ENCODE measurements around the gene OR2S2.
A peak's percentile ranks its signal among the peaks of the same experiment; 100 is the strongest.

Gene OR2S2

DNA sequence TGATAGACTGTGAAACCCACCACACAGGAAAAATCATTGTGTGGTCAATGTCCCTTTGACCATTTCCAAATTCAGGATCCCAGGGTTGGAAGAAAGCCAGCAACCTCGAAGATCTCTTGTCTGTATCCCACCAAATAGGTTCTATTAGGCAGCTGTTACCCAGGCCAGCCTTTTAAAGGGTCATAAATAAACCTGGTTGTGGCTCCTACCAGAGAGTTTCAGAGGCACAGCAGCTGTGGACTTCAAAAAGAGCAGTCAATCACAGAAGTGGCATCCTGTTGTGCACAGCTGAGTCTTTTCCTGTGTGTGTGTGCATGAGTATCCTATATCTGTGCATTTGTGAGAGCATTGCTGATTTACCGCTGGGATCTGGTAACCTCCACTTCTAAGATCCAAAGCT is 23.7 kb upstream of the OR2S2 start:
- TF ChIP-seq, protein P1, sequence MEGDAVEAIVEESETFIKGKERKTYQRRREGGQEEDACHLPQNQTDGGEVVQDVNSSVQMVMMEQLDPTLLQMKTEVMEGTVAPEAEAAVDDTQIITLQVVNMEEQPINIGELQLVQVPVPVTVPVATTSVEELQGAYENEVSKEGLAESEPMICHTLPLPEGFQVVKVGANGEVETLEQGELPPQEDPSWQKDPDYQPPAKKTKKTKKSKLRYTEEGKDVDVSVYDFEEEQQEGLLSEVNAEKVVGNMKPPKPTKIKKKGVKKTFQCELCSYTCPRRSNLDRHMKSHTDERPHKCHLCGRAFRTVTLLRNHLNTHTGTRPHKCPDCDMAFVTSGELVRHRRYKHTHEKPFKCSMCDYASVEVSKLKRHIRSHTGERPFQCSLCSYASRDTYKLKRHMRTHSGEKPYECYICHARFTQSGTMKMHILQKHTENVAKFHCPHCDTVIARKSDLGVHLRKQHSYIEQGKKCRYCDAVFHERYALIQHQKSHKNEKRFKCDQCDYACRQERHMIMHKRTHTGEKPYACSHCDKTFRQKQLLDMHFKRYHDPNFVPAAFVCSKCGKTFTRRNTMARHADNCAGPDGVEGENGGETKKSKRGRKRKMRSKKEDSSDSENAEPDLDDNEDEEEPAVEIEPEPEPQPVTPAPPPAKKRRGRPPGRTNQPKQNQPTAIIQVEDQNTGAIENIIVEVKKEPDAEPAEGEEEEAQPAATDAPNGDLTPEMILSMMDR (IDR thresholded peaks at IDR 0.05; ENCODE audit: low read depth, low read length, missing control alignments), result no peak
- no peak overlapping the region for H3K27ac ChIP-seq
- H3K4me3 ChIP-seq (ENCODE audit: low read depth, low read length), result no peak overlapping the region
- H3K27me3 ChIP-seq (replicated peaks), result no peaks in the 10 kb centered on the region
- no peaks in the 10 kb centered on the region for H3K36me3 ChIP-seq (replicated peaks)
- DNase-seq, result no peak
- in situ Hi-C loops (cut with HindIII; ENCODE audit: low pct_ligation_motif_present, low sequenced_read_pairs), result no loop called here

DNA sequence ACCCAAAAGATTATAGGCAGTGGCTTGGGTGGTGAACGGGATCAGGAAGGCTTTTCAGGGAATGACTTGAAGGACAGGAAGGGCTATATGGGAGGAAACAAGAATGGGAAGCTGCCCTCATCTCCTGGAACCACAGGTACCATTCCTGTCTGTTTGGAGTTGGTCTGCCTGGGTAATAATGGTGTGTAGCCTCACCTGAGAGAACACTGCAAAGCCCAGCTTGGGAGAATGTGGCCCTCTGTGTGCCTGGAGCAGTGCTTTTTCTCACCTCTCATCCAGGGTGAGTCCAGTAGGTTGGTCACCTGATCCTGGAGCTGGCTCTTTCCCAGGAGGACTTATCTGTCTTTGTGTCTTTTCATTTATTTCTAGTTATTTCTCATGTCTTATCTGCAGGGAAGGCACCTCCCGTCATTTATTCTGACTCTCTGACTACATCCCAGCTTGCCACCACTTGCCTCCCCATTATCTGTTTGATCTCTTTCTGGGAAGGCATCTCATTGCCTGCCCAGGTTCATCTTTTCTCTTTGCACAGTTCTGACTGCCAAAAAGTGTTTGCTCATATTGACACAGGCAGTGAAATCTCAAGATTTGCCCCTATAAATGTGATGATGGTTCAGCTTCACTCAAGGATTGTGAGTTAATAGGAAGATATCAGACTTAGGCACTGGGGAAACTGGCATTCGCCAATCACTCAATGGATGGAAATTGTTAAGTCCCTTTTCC is 22.5 kb upstream of the OR2S2 start:
- in situ Hi-C loops (cut with HindIII; ENCODE audit: low pct_ligation_motif_present, low sequenced_read_pairs), result no loop called here
- no peak overlapping the region for H3K4me3 ChIP-seq (ENCODE audit: low read depth, low read length)
- TF ChIP-seq, protein P1 (IDR thresholded peaks at IDR 0.05; ENCODE audit: low read depth, low read length, missing control alignments), result no peak
- no peaks in the 10 kb centered on the region for H3K36me3 ChIP-seq (replicated peaks)
- no peak overlapping the region for H3K27ac ChIP-seq
- H3K27me3 ChIP-seq (replicated peaks), result no peaks in the 10 kb centered on the region
- no peak for DNase-seq

DNA sequence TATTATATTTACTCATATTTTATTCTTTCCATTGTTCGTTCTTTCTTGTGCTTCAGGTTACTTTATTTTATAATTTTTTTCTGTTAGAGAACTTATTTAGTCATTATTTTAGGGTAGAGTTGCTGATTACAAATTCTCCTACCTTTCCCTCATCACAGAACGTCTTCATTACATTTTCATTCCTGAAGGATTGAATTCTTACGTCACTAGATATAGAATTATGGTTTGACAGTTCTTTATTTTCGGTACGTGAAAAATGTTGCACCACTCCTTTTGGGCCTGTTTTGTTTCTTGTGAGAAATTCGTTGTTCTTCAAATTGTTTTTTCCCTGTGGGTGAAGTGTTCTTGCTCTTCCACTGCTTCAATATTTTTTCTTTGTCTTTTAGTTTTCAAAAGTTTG is 20.8 kb upstream of the OR2S2 start:
- no peak for DNase-seq
- H3K27ac ChIP-seq, result no peak overlapping the region
- H3K27me3 ChIP-seq (replicated peaks), result no peaks in the 10 kb centered on the region
- TF ChIP-seq, protein P1 (IDR thresholded peaks at IDR 0.05; ENCODE audit: low read depth, low read length, missing control alignments), result no peak
- no peaks in the 10 kb centered on the region for H3K36me3 ChIP-seq (replicated peaks)
- in situ Hi-C loops (cut with HindIII; ENCODE audit: low pct_ligation_motif_present, low sequenced_read_pairs), result no loop called here
- H3K4me3 ChIP-seq (ENCODE audit: low read depth, low read length), result no peak overlapping the region

GRCh38 chr9:35976726-35977125 is 18.8 kb upstream of the OR2S2 start:
- H3K27me3 ChIP-seq (replicated peaks), result no peaks in the 10 kb centered on the region
- DNase-seq, result no peak
- H3K27ac ChIP-seq, result no peak overlapping the region
- no peaks in the 10 kb centered on the region for H3K36me3 ChIP-seq (replicated peaks)
- in situ Hi-C loops (cut with HindIII; ENCODE audit: low pct_ligation_motif_present, low sequenced_read_pairs), result no loop called here
- TF ChIP-seq, protein P1 (IDR thresholded peaks at IDR 0.05; ENCODE audit: low read depth, low read length, missing control alignments), result no peak
- H3K4me3 ChIP-seq (ENCODE audit: low read depth, low read length), result no peak overlapping the region

DNA sequence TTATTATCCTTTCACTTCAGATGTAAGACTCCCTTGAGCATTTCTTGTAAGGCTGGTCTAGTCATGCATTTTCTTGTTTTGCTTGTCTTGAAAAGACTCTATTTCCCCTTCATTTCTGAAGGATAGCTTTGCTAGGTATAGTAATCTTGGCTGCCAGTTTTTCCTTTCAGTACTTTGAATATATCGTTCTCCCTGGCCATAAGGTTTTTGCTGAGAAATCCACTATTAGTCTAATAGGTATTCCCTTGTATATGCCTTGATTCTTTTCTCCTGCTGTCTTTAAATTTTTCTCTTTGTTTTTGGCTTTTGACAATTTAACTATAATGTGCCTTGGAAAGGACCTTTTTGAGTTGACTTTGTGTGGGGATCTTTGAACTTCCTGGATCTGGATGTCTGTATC is 16.8 kb upstream of the OR2S2 start:
- TF ChIP-seq, protein P1 (IDR thresholded peaks at IDR 0.05; ENCODE audit: low read depth, low read length, missing control alignments), result no peak
- Histone ChIP-seq H3K4me3 (ENCODE audit: low read depth, low read length) (no peak overlapping the region), H3K27ac (no peak overlapping the region), H3K27me3 (replicated peaks) (no peaks in the 10 kb centered on the region), H3K36me3 (replicated peaks) (no peaks in the 10 kb centered on the region)
- in situ Hi-C loops (cut with HindIII; ENCODE audit: low pct_ligation_motif_present, low sequenced_read_pairs), result no loop called here
- DNase-seq, result no peak

DNA sequence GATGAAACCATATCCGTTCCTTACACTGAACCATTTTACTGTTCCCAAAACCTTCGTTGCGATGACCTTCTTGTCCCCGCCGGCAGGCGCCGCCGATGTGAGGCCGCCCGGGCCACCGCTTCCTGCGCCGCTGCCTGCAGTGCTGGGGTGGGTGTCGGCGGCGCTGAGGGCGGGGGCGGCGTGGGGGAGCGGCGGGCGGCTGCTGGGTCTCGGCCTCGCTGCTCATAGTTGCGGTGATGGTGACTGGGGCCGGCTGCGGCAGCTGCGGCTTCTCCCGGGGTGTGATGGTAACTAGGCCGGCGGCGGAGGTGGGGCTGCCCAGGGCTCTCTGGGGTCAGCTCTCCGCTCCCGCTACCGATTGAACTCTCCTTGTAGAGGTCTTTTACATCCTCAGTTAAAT is 14.1 kb upstream of the OR2S2 start:
- H3K27me3 ChIP-seq (replicated peaks), result no peaks in the 10 kb centered on the region
- TF ChIP-seq, protein P1 (IDR thresholded peaks at IDR 0.05; ENCODE audit: low read depth, low read length, missing control alignments), result no peak
- no peak for DNase-seq
- no peaks in the 10 kb centered on the region for H3K36me3 ChIP-seq (replicated peaks)
- in situ Hi-C loops (cut with HindIII; ENCODE audit: low pct_ligation_motif_present, low sequenced_read_pairs), result no loop called here
- H3K4me3 ChIP-seq (ENCODE audit: low read depth, low read length), result peak overlapping the region; percentile 30
- no peak overlapping the region for H3K27ac ChIP-seq

All from brain microvascular endothelial cell (primary cell).